Spleen (tissue), 7 donors: ENCODE results near the gene TMEM61.

Experiments used
- CTCF ChIP-seq, 11 experiments: fragments of 200-600 bp in 7 of 11; fragments of 450-650 bp in 4 of 11; sonication (generic) in 4 of 11; IDR thresholded peaks in 8 of 11; conservative IDR thresholded peaks in 3 of 11; 1 replicate in 7 of 11; 2 replicates in 4 of 11; pipeline versions ENCODE4 v1.4.0 to v1.8.0; 2016 to 2021; ENCODE audit warnings: antibody characterized with exemption in 11 of 11, inconsistent platforms in 4 of 11, mild to moderate bottlenecking in 1 of 11
- POLR2A ChIP-seq, 3 donors: fragments of 450-650 bp; IDR thresholded peaks; one replicate each; pipeline ENCODE4 v1.5.1; 2017; ENCODE audit warnings: antibody characterized with exemption in 3 of 3, mild to moderate bottlenecking in 1 of 3
- POLR2AphosphoS5 ChIP-seq, 3 donors: sonication (generic); formaldehyde crosslinking; IDR thresholded peaks; one replicate each; pipeline ENCODE4 v1.5.1; 2017; ENCODE audit warnings: antibody characterized with exemption in 3 of 3
- donor health status: DM: no; HTN: no; CAD: no; lungs with moderate emphysema.
- donor health status: DM: no; HTN: no; CAD: no.
- donor health status: DM: no; HTN: no; CAD: no.

GRCh38 chr1:54998100-54998499, 17.7 kb downstream of the TMEM61 start:
- TF ChIP-seq CTCF (IDR thresholded peaks at IDR 0.05 in 8 of 11, conservative IDR thresholded peaks at IDR 0.05 in 3 of 11) = no peak
- TF ChIP-seq POLR2A (IDR thresholded peaks at IDR 0.05) = no peak
- TF ChIP-seq POLR2AphosphoS5 (IDR thresholded peaks at IDR 0.05) = no peak
